WTC11 (cell line): ENCODE measurements around the gene TIMM44. TPM values are rescaled to one million over a fixed set of nuclear protein-coding genes. Genes with fewer than 3 reads are reported as not detected.
A peak's percentile ranks its signal among the peaks of the same experiment; 100 is the strongest.

Experiments used
- ATAC-seq: fragments of 200-7000 bp; cut with Tn5 transposase; 2 replicates; pipeline ENCODE4 v1.10.0; 2021; ENCODE audit warnings: mild to moderate bottlenecking, moderate library complexity
- CTCF ChIA-PET: fragments of 300-600 bp; sonication (Branson Sonifier 250); formaldehyde crosslinking; loops from one replicate; lab custom pipeline; 2021; ENCODE audit warnings: antibody characterized with exemption; lab: Charles Lee
- POLR2A ChIA-PET: fragments of 350-600 bp; sonication (Branson Sonifier 250); formaldehyde crosslinking; loops from one replicate; lab custom pipeline; 2021; ENCODE audit warnings: antibody characterized with exemption; lab: Charles Lee
- DNase-seq: peaks from one replicate; pipeline ENCODE4 v3.0.0; 2021; ENCODE audit warnings: low spot score
- H3K27ac Mint-ChIP-seq: 2 replicates; pipeline ENCODE4 v1.8.0; 2021; ENCODE audit warnings: mixed read lengths
- H3K27me3 Mint-ChIP-seq: 2 replicates; pipeline ENCODE4 v1.8.0; 2021; ENCODE audit warnings: low read depth, mild to moderate bottlenecking, moderate library complexity, mixed read lengths
- H3K36me3 Mint-ChIP-seq: 2 replicates; pipeline ENCODE4 v1.8.0; 2021; ENCODE audit warnings: mixed read lengths
- H3K4me1 Mint-ChIP-seq: 2 replicates; pipeline ENCODE4 v1.8.0; 2022; ENCODE audit warnings: mixed read lengths
- H3K4me3 Mint-ChIP-seq: 2 replicates; pipeline ENCODE4 v1.8.0; 2021; ENCODE audit warnings: mild to moderate bottlenecking, moderate library complexity, mixed read lengths
- H3K9me3 Mint-ChIP-seq: 2 replicates; pipeline ENCODE4 v1.8.0; 2021; ENCODE audit warnings: mixed read lengths
- FOXJ3 ChIP-seq: sonication (generic); formaldehyde crosslinking; IDR thresholded peaks from 2 replicates; pipeline ENCODE4 v1.9.0; 2021; ENCODE audit warnings: missing genetic modification reagents, mild to moderate bottlenecking, borderline replicate concordance
- NR1H2 ChIP-seq: sonication (generic); formaldehyde crosslinking; IDR thresholded peaks from 2 replicates; pipeline ENCODE4 v1.9.0; 2021; ENCODE audit warnings: mild to moderate bottlenecking, moderate library complexity, missing genetic modification reagents
- PREB ChIP-seq: sonication (generic); formaldehyde crosslinking; IDR thresholded peaks from 2 replicates; pipeline ENCODE4 v1.8.1; 2022; ENCODE audit warnings: mild to moderate bottlenecking, missing genetic modification reagents, moderate library complexity, borderline replicate concordance
- PRRX2 ChIP-seq: fragments of 250-450 bp; sonication (Bioruptor Pico); IDR thresholded peaks from 2 replicates; pipeline ENCODE4 v1.8.0; 2021; ENCODE audit warnings: mild to moderate bottlenecking
- RELA ChIP-seq: sonication (generic); formaldehyde crosslinking; IDR thresholded peaks from 2 replicates; pipeline ENCODE4 v1.8.1; 2022; ENCODE audit warnings: missing genetic modification reagents, mild to moderate bottlenecking, borderline replicate concordance
- USF1 ChIP-seq: sonication (generic); formaldehyde crosslinking; IDR thresholded peaks from 2 replicates; pipeline ENCODE4 v1.8.0; 2022; ENCODE audit warnings: mild to moderate bottlenecking, missing genetic modification reagents
- ZNF263 ChIP-seq: sonication (generic); formaldehyde crosslinking; IDR thresholded peaks from 2 replicates; pipeline ENCODE4 v1.8.1; 2022; ENCODE audit warnings: low read depth, mild to moderate bottlenecking, moderate library complexity, missing genetic modification reagents
- ZNF396 ChIP-seq: fragments of 250-450 bp; sonication (Bioruptor Pico); IDR thresholded peaks from 2 replicates; pipeline ENCODE4 v1.8.0; 2021; ENCODE audit warnings: mild to moderate bottlenecking, moderate library complexity, borderline replicate concordance
- total RNA-seq: library from RNA; stranded (reverse); gene quantifications from 3 replicates; pipeline ENCODE4 v1.2.3, GENCODE V29; 2021
- TF ChIP-seq, protein P1 (sequence below): sonication (generic); formaldehyde crosslinking; IDR thresholded peaks from 2 replicates; pipeline ENCODE4 v1.8.0; 2023; ENCODE audit warnings: missing genetic modification reagents, mild to moderate bottlenecking, borderline replicate concordance
- TF ChIP-seq, protein P2 (sequence below): sonication (generic); formaldehyde crosslinking; IDR thresholded peaks from 2 replicates; pipeline ENCODE4 v1.8.1; 2023; ENCODE audit warnings: mild to moderate bottlenecking, missing genetic modification reagents, borderline replicate concordance
- TF ChIP-seq, protein P3 (sequence below): fragments of 250-450 bp; sonication (Bioruptor Pico); conservative IDR thresholded peaks from 2 replicates; pipeline ENCODE4 v1.9.0; 2021; ENCODE audit warnings: mild to moderate bottlenecking

TIMM44 gene
- total RNA-seq, 1 experiment from 2014 or later: 129 TPM

DNA sequence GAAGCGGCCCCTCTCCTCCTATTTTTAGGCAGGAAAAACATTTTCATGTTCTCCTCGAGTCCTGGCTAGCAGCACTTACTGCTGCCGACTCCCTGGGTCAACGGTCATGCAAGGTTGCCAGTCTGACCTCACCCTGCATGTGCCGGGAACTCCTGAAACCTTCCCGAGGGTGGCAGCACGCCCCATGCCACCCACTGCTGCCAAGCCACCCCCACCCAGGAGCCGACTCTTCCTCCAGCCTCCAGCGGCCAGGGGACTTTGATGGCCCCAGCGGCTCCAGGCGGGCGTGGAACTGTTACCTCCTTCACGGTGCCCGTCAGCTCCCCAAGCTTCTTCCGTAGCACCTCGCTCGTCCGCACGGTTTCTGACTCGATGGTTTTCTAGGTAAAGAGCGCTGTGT lies 8.7 kb downstream of the TIMM44 start:
- TF ChIP-seq, protein P1, sequence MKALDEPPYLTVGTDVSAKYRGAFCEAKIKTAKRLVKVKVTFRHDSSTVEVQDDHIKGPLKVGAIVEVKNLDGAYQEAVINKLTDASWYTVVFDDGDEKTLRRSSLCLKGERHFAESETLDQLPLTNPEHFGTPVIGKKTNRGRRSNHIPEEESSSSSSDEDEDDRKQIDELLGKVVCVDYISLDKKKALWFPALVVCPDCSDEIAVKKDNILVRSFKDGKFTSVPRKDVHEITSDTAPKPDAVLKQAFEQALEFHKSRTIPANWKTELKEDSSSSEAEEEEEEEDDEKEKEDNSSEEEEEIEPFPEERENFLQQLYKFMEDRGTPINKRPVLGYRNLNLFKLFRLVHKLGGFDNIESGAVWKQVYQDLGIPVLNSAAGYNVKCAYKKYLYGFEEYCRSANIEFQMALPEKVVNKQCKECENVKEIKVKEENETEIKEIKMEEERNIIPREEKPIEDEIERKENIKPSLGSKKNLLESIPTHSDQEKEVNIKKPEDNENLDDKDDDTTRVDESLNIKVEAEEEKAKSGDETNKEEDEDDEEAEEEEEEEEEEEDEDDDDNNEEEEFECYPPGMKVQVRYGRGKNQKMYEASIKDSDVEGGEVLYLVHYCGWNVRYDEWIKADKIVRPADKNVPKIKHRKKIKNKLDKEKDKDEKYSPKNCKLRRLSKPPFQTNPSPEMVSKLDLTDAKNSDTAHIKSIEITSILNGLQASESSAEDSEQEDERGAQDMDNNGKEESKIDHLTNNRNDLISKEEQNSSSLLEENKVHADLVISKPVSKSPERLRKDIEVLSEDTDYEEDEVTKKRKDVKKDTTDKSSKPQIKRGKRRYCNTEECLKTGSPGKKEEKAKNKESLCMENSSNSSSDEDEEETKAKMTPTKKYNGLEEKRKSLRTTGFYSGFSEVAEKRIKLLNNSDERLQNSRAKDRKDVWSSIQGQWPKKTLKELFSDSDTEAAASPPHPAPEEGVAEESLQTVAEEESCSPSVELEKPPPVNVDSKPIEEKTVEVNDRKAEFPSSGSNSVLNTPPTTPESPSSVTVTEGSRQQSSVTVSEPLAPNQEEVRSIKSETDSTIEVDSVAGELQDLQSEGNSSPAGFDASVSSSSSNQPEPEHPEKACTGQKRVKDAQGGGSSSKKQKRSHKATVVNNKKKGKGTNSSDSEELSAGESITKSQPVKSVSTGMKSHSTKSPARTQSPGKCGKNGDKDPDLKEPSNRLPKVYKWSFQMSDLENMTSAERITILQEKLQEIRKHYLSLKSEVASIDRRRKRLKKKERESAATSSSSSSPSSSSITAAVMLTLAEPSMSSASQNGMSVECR (CRISPR knock-in tag): no peak
- TF ChIP-seq PREB (CRISPR knock-in tag) (no peak), RELA (CRISPR knock-in tag) (no peak)
- TF ChIP-seq, protein P2, sequence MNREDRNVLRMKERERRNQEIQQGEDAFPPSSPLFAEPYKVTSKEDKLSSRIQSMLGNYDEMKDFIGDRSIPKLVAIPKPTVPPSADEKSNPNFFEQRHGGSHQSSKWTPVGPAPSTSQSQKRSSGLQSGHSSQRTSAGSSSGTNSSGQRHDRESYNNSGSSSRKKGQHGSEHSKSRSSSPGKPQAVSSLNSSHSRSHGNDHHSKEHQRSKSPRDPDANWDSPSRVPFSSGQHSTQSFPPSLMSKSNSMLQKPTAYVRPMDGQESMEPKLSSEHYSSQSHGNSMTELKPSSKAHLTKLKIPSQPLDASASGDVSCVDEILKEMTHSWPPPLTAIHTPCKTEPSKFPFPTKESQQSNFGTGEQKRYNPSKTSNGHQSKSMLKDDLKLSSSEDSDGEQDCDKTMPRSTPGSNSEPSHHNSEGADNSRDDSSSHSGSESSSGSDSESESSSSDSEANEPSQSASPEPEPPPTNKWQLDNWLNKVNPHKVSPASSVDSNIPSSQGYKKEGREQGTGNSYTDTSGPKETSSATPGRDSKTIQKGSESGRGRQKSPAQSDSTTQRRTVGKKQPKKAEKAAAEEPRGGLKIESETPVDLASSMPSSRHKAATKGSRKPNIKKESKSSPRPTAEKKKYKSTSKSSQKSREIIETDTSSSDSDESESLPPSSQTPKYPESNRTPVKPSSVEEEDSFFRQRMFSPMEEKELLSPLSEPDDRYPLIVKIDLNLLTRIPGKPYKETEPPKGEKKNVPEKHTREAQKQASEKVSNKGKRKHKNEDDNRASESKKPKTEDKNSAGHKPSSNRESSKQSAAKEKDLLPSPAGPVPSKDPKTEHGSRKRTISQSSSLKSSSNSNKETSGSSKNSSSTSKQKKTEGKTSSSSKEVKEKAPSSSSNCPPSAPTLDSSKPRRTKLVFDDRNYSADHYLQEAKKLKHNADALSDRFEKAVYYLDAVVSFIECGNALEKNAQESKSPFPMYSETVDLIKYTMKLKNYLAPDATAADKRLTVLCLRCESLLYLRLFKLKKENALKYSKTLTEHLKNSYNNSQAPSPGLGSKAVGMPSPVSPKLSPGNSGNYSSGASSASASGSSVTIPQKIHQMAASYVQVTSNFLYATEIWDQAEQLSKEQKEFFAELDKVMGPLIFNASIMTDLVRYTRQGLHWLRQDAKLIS: no peak
- ChIA-PET POLR2A (no interaction called here), CTCF (interaction anchor here (1.7 kb wide), 1 partner anchor 9 kb away, joined by 7 read pairs; the partner anchor contains the start of gene TIMM44)
- no peaks in the 10 kb centered on the region for H3K9me3 Mint-ChIP-seq
- H3K4me3 Mint-ChIP-seq: no peak overlapping the region
- DNase-seq (no peak), ATAC-seq (no peak)
- no peak overlapping the region for H3K27ac Mint-ChIP-seq
- no peaks in the 10 kb centered on the region for H3K27me3 Mint-ChIP-seq
- peaks cover 42% of the 10 kb centered on the region for H3K36me3 Mint-ChIP-seq
- no peaks in the 10 kb centered on the region for H3K4me1 Mint-ChIP-seq

GRCh38 chr19:7933828-7934725 lies 9.4 kb downstream of the TIMM44 start:
- ATAC-seq (no peak), DNase-seq (no peak)
- H3K4me3 Mint-ChIP-seq: no peak overlapping the region
- peaks cover 41% of the 10 kb centered on the region for H3K36me3 Mint-ChIP-seq
- no peaks in the 10 kb centered on the region for H3K9me3 Mint-ChIP-seq
- POLR2A ChIA-PET: no interaction called here
- CTCF ChIA-PET: interaction anchor here (1.0 kb wide), 1 partner anchor 10 kb away, joined by 5 read pairs; the partner anchor contains the start of gene TIMM44
- H3K4me1 Mint-ChIP-seq: no peaks in the 10 kb centered on the region
- TF ChIP-seq NR1H2 (CRISPR knock-in tag): no peak
- no peak for TF ChIP-seq PRRX2
- TF ChIP-seq USF1 (CRISPR knock-in tag): no peak
- no peak for TF ChIP-seq ZNF263 (CRISPR knock-in tag)
- TF ChIP-seq, all 79 proteins: peak for 0
- Mint-ChIP-seq H3K27ac (no peak overlapping the region), H3K27me3 (no peaks in the 10 kb centered on the region)

GRCh38 chr19:7933411-7933810 lies 10.1 kb downstream of the TIMM44 start:
- H3K4me3 Mint-ChIP-seq: no peak overlapping the region
- TF ChIP-seq ZNF396 (CRISPR knock-in tag): no peak
- TF ChIP-seq, protein P2: no peak
- no peak for TF ChIP-seq PRRX2
- no peak for TF ChIP-seq FOXJ3
- TF ChIP-seq, protein P3, sequence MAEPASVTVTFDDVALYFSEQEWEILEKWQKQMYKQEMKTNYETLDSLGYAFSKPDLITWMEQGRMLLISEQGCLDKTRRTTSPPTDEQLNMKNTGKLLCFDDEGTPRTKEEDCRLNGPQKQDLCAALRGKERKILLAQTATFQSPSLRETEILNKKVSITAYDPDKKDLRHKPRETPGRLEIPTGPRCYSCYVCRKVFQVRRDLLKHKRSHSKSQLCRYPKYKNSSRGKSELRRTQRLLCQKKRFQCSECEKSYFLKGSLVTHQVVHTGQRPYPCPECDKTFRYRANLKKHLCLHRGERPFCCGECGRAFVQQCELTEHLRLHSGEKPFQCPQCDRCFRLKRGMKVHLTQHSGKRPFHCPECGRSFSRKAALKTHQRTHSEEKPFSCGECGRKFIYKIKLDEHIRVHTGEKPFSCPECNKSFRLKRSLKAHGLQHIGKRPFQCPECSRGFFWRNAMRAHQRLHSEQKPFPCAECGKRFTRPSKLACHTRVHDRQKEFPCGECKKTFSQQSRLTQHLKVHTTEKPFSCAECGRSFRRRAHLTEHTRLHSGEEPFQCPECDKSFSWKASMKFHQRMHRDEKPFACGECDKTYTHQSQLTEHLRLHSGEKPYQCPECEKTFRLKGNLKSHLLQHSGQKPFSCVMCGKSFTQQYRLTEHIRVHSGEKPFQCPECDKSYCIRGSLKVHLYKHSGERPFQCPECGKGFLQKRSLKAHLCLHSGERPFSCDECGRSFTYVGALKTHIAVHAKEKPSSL: no peak

More at GRCh38 chr19:7933411-7933810, 10.1 kb downstream of the TIMM44 start:
- DNase-seq (no peak), ATAC-seq (0 out of 2 replicates have a peak, but pooled peaks have one; percentile 19)
- ChIA-PET CTCF (interaction anchor here (1.0 kb wide), 1 partner anchor 11 kb away, joined by 5 read pairs; the partner anchor contains the start of gene TIMM44), POLR2A (no interaction called here)
- H3K27ac Mint-ChIP-seq: no peak overlapping the region
- no peaks in the 10 kb centered on the region for H3K9me3 Mint-ChIP-seq
- no peaks in the 10 kb centered on the region for H3K27me3 Mint-ChIP-seq
- H3K4me1 Mint-ChIP-seq: no peaks in the 10 kb centered on the region
- H3K36me3 Mint-ChIP-seq: peaks cover 37% of the 10 kb centered on the region
